ENCODE results near the gene CAMK4.

CAMK4 gene

DNA sequence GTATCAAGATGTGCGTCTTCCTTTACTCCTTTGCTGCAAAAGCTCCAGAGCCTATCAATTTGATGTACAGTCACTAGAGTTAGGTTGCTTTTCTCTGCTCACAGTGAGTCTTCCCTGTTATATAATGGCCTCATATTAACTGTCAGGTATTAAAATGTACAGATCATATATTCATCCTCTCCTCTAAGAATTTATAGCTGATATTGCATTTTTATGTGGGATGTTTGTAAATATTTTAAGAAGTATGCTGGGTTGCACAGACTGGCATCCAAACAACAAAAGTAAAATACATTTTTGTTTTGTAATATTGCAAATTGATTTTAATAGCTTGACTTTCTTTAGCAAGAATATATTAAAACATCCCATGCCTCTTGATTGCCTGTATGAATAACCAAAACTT is 148.6 kb downstream of the CAMK4 start:
- TF ChIP-seq, protein P1, sequence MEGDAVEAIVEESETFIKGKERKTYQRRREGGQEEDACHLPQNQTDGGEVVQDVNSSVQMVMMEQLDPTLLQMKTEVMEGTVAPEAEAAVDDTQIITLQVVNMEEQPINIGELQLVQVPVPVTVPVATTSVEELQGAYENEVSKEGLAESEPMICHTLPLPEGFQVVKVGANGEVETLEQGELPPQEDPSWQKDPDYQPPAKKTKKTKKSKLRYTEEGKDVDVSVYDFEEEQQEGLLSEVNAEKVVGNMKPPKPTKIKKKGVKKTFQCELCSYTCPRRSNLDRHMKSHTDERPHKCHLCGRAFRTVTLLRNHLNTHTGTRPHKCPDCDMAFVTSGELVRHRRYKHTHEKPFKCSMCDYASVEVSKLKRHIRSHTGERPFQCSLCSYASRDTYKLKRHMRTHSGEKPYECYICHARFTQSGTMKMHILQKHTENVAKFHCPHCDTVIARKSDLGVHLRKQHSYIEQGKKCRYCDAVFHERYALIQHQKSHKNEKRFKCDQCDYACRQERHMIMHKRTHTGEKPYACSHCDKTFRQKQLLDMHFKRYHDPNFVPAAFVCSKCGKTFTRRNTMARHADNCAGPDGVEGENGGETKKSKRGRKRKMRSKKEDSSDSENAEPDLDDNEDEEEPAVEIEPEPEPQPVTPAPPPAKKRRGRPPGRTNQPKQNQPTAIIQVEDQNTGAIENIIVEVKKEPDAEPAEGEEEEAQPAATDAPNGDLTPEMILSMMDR (IDR thresholded peaks at IDR 0.05; ENCODE audit: low read depth, low read length), result no peak
- DNase-seq (ENCODE audit: low read depth, low spot score), result no peak
- in situ Hi-C loops (cut with HindIII; ENCODE audit: low sequenced_read_pairs), result no loop called here
- no peak overlapping the region for H3K4me3 ChIP-seq (ENCODE audit: low read depth, low read length)

DNA sequence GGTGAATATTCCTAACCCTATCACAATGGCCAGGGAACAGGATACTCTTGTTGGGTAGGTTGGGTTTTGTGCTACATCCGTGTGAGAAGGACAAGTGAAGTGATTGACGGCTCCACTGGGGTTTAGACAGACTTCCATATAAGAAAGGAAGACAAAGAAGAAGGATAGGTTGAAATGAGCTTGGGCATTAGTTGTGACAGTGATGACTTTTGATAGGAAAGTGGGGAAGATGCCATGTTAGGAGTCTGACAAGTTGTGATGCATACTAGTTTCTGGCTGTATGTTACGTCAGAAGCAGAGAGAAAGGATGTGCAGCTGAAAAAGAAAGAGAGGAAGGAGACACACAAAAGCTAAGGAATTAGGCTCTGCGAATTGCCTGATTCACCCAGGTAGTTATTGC is 150.2 kb downstream of the CAMK4 start:
- no peak for DNase-seq (ENCODE audit: low read depth, low spot score)
- TF ChIP-seq, protein P1 (IDR thresholded peaks at IDR 0.05; ENCODE audit: low read depth, low read length), result no peak
- H3K4me3 ChIP-seq (ENCODE audit: low read depth, low read length), result no peak overlapping the region
- in situ Hi-C loops (cut with HindIII; ENCODE audit: low sequenced_read_pairs), result no loop called here

DNA sequence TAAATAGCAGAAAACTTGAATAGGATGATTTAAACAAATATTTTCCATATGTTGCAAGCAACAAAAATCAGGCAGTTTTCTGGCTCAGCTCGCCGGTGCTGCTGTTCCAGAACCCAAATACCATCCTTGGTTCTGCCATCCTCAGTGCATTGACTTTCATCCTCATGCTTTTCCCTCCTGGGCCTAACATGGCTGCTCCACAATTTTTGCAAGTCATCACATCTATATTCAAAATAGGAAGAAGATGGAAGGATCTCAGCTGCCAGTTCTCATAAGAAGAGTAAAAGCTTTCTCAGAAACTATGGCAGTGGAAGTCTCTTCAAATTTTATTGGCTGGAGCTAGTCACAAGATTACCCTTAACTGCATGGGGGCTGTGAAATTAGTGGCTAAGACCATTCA is 151.5 kb downstream of the CAMK4 start:
- TF ChIP-seq, protein P1 (IDR thresholded peaks at IDR 0.05; ENCODE audit: low read depth, low read length), result no peak
- H3K4me3 ChIP-seq (ENCODE audit: low read depth, low read length), result no peak overlapping the region

DNA sequence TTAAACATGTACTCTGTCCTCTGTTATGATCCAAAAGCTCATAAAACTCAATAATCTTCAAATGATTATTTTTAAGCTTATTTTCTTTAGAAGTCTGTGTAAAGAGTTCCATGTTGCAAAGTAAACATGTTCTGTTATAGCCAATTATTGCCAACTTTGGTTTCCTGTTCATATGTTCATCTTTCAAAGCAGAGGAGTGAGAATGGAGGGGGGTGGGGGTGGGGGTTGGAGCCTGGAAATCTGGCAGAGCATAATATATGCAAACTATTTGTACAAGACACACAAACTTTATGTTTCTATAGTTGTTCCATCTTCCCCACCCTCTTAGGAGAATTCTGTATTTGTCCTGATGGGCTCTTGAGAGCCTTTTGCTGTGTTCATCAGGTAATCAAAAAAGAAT is 153.1 kb downstream of the CAMK4 start:
- in situ Hi-C loops (cut with HindIII; ENCODE audit: low sequenced_read_pairs), result no loop called here
- TF ChIP-seq, protein P1 (IDR thresholded peaks at IDR 0.05; ENCODE audit: low read depth, low read length), result no peak
- H3K4me3 ChIP-seq (ENCODE audit: low read depth, low read length), result no peak overlapping the region
- DNase-seq (ENCODE audit: low read depth, low spot score), result no peak

More for the DNA sequence above, 151.5 kb downstream of the CAMK4 start:
- no peak for DNase-seq (ENCODE audit: low read depth, low spot score)
- in situ Hi-C loops (cut with HindIII; ENCODE audit: low sequenced_read_pairs), result no loop called here

DNA sequence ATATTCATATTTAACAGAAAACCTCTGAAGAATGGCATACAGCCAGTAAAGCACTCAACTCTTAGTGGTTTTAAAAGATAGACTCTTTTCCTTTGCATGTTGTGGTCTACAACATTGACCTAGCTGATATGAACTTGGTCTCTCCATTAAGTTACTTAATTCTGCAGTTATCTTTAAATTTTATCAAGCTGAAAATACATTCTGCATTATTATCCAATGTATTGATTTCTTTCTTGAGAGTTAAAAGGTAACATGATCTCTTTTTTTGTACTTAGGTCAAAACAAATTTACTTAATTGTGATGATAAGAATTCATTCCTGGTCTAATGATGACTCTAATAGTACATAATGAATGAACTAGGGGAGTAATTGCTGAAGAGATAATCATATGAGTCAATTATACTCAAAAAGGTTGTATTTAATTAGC is 155.2 kb downstream of the CAMK4 start:
- H3K4me3 ChIP-seq (ENCODE audit: low read depth, low read length), result no peak overlapping the region
- TF ChIP-seq, protein P1 (IDR thresholded peaks at IDR 0.05; ENCODE audit: low read depth, low read length), result no peak
- in situ Hi-C loops (cut with HindIII; ENCODE audit: low sequenced_read_pairs), result no loop called here
- no peak for DNase-seq (ENCODE audit: low read depth, low spot score)

DNA sequence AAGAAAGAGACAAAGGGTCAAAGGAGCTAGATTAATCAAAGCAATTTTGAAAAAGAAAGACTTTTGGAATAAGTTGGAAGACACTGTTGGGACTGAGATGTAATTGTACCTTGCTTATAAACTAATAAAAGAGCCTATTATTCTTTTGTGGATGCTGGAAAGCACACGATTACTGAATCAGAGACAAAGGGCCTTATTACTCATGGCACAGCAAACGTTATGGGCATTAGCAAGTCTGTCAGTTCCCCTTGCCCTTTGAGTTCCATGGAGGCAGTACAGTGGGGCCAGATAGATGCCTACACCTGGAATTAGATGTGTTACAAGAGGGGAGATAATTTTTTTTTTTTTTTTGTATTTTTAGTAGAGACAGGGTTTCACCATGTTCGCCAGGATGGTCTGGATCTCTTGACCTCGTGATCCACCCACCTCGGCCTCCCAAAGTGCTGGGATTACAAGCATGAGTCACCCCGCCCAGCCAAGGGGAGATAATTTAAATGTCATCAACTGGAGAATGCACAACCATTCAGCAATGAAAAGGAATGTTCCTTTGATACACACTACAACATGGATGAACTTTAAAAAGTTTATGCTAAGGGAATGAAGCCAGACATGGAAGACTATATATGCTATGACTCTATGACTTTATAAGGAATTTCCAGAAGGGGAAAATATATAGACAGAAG is 159.2 kb downstream of the CAMK4 start:
- peak; percentile 12 for DNase-seq (ENCODE audit: low read depth, low spot score)
- TF ChIP-seq, protein P1 (IDR thresholded peaks at IDR 0.05; ENCODE audit: low read depth, low read length), result no peak
- H3K4me3 ChIP-seq (ENCODE audit: low read depth, low read length), result no peak overlapping the region
- in situ Hi-C loops (cut with HindIII; ENCODE audit: low sequenced_read_pairs), result no loop called here
